Measurements from ENCODE around the gene PHF23.

PHF23 gene

DNA sequence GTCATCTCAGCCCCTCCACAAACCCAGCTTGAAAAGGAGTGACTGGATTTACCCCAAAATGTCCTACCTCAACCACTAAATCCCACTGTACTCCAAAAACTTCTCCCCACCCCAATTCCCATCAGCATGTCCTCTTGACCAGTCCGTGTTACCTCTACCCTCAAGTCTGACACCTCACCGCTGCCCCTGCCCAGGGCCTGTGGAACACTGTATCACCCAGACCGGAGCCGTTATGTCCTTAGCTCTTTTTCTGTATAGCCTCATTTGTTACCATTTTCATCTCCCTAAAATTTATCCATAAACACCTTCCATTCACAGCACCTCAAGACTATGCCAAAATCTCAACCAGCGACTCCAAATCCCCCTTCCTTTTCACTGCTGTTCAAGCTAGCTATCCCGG lies 2.4 kb downstream of the PHF23 start:
- peak overlapping the region; percentile 98 for H3K27ac ChIP-seq
- TF ChIP-seq ZFX (IDR thresholded peaks at IDR 0.05; ENCODE audit: borderline replicate concordance), result no peak
- TF ChIP-seq, protein P1, sequence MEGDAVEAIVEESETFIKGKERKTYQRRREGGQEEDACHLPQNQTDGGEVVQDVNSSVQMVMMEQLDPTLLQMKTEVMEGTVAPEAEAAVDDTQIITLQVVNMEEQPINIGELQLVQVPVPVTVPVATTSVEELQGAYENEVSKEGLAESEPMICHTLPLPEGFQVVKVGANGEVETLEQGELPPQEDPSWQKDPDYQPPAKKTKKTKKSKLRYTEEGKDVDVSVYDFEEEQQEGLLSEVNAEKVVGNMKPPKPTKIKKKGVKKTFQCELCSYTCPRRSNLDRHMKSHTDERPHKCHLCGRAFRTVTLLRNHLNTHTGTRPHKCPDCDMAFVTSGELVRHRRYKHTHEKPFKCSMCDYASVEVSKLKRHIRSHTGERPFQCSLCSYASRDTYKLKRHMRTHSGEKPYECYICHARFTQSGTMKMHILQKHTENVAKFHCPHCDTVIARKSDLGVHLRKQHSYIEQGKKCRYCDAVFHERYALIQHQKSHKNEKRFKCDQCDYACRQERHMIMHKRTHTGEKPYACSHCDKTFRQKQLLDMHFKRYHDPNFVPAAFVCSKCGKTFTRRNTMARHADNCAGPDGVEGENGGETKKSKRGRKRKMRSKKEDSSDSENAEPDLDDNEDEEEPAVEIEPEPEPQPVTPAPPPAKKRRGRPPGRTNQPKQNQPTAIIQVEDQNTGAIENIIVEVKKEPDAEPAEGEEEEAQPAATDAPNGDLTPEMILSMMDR (IDR thresholded peaks at IDR 0.05), result no peak

DNA sequence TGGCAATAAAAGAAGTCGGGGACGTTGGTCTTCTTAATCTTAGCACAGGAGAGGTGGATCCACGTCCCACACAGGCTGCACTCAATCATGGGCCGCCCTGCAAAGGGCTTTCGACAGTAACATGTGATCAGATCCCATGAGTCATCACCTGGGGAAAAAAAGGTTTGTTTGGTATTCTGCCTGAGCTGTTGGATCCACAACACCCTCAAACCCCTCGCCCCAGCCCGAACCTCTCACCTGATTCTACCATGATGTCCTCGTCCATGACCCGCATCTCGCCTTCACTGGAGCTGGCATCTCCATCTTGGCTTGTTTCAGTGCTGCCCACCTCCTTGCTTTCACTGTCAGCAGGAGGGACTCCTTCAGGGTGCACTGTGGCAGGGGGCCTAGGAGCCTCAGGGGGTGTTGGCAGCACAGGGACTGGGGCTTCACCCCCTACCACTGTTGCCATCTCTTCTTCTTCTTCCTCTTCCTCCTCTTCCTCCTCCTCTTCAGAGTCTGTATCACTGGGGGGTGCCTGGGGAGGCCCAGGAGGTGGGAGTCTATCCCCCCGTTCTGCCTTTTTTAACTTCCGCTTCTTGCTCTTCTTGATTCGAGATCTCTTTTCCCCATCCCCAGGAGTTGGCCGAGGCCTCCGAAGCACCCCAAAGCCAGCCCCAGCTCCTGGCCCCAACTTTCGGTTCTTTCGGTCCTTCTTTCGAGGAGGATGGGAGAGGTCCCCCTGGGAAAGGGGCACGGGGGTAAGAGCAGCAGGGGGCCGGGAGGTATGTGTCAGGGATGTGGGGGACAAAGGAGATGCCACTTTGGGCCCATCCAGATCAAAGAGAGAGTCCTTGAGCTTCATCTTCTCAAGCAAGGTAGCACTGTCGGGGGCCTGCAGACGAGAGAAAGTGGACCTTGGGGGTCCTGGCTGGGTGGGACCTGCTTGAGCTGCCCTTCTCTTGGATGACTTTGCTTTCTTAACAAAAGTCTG lies 3.3 kb downstream of the PHF23 start:
- TF ChIP-seq, protein P1 (IDR thresholded peaks at IDR 0.05), result no peak
- no peak for TF ChIP-seq ZFX (IDR thresholded peaks at IDR 0.05; ENCODE audit: borderline replicate concordance)
- H3K27ac ChIP-seq, result peak overlapping the region; percentile 98

DNA sequence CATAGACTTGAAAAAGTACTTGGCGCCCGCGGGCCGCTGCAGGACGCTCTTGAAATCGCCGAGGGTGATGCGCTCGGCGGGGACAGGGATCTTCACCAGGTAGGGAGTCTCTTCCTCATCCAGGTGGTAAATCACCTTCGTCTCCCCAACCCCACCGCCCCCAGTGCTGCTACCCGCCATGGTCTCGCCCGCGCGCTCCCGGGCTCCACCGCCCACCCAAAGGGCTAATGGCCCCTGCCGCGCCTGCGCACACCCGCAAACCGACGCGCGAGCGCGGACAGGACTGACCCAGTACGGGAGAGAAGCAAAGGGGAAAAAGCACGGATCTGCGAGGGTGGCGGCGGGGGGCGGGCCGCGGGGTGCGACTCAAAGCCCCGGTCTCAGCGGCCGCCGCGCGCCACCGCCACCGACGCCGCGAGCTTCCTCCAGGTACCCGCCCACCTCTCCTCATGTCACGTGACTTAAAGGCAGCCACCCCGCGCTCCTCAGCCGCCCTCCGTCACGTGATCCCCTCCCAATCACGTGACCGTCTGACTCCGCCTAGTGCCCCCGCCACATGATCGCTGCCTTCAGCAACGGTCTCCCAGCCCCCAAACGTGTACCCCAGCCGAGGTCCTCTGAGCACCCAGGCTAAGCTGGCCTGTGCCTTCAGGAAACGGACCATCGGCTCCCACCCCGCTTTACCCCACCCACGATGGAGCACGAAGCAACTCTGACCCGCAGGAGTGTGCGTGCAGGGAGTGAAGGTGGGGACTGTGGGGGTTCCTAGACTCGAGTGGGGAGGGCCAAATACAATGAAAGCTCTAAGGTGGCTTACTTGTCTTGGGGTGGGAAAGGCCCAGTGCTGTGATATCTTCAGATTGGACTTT lies 4.9 kb downstream of the PHF23 start, which contains the start of gene DVL2:
DVL2 (minus strand) TSS at position 435 of the 869 bp plus-strand sequence; CDS start at position 180, 255 bp downstream.
- TF ChIP-seq, protein P1 (IDR thresholded peaks at IDR 0.05), result no peak
- TF ChIP-seq ZFX (IDR thresholded peaks at IDR 0.05; ENCODE audit: borderline replicate concordance), result no peak

DNA sequence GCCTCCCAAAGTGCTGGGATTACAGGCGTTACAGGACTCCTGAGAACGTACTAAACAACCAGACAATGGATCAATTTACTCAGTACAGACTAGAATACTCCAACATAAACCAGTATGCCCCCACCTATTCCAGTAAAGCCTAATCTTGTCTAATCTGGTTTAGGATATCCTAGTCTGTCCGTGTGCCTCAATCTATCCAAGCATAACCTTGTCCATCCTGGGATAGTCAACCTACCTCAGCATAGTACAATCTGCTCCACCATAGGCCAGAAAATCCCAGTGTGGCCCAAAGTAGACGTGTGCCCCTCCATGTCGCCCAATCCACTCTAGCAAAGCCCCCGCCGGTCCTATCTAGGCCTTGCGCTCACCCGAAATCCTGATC lies 5.6 kb downstream of the PHF23 start:
- TF ChIP-seq, protein P1 (IDR thresholded peaks at IDR 0.05), result no peak
- TF ChIP-seq ZFX (IDR thresholded peaks at IDR 0.05; ENCODE audit: borderline replicate concordance), result no peak
- H3K27ac ChIP-seq, result peak overlapping the region; percentile 98

More for the DNA sequence above, 4.9 kb downstream of the PHF23 start, which contains the start of gene DVL2:
- H3K27ac ChIP-seq, result peak within 1 kb of the TSS; percentile 98

DNA sequence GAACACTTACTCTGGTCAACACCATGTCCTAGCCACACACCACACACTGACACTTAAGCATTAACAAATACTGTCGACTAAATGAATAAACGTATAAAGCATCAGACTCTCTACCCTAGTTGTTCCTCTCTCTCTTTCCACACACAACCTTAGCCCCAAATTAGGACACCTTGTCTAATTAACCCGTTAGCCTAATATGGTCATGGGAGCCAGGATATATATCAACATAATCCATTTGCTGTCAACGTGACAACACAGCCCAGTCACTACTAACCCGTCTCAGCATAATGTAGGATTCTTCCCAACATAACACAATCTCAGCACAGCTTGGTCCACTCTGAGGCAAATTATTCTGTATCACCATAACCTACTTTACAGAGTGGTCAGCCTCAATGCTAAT lies 7.1 kb downstream of the PHF23 start:
- no peak overlapping the region for H3K27ac ChIP-seq
- TF ChIP-seq, protein P1 (IDR thresholded peaks at IDR 0.05), result no peak
- TF ChIP-seq ZFX (IDR thresholded peaks at IDR 0.05; ENCODE audit: borderline replicate concordance), result no peak

DNA sequence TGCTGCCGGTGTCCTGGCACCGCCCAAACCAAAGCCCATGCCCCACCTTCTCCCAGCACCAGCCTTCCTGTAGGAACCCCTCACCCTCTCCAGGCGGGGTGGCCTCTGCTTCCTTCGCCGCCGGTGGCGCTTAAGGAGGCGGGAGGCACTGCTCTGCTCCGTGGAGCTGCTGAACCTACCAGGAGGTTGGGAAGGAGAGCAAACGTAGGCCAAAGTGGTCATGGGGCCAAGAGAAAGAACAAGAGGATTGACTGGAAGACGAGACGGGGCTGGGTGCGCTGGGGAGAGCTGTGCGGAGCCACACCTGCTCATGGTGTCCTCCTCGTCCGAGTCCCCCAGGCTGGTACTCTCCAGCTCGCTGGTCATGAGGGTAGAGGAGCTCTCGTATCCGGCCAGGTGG lies 9.8 kb downstream of the PHF23 start:
- no peak for TF ChIP-seq ZFX (IDR thresholded peaks at IDR 0.05; ENCODE audit: borderline replicate concordance)
- TF ChIP-seq, protein P1 (IDR thresholded peaks at IDR 0.05), result no peak
- no peak overlapping the region for H3K27ac ChIP-seq

Measured in 22Rv1 (cell line).